GM18867 (cell line): ENCODE measurements around the gene TAS2R41.
"Not testable (repeated sequence)": the region's sequence is repeated elsewhere in the genome, so short reads cannot be mapped to it uniquely, and the experiment has no call there.

ENCODE experiments used
- ATAC-seq: cut with Tn5 transposase; IDR thresholded peaks from one replicate; pipeline ENCODE4 v1.9.1; 2021; ENCODE audit warnings: mild to moderate bottlenecking, moderate library complexity; ENCODE audit not compliant: unreplicated experiment

TAS2R41 gene

DNA sequence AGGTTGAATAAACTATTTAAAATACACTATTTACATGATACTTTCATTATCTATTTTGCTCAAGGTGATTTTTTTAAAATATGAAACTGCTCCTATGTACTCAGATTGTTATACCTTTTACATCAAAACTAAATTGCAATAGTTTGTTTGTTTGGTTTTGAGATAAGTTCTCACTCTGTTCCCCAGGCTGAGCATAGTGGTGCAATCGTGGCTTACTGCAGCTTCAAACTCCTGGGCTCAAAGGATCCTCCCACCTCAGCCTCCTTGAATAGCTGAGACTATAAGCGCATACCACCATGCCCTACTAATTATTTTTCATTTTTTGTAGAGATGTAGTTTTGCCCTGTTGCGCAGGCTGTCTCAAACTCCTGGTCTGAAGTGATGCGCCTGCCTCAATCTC is 21.7 kb upstream of the TAS2R41 start:
- ATAC-seq, result no peak

DNA sequence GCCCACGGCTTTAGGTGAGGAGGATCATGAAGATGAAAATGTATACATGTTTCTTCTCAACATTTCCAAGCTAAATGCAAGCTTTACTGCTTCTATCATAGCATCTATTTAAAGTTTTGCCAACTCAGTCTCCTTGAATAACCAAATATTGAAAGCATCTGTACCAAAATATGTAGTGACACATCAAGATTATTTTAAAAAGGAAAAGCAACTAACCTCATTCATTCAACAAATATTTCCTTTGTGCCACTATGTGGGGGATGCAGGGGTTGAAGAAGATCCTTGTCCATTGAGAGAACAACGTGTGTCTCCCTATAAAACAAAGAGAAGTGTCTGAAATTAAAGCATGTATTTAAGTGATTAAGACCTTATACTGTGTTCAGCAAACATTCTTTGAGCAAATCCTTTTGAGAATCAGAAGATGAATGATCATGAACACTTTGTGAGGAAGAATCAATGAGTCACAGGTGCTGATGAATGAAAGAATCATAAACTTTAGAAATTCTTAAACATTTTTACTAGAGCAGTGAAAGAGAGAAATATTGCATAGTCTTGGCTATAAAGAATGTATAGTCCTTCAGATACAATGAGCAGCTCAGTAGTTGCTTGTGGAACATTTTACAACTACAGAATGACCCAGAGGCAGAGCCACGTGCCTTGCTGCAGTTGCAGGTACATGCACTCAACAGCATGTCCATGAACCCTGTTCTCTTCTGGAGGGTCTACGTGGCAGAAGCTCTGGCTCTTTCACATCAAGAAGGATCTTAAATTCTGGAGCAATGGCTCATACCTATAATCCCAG is 20.5 kb upstream of the TAS2R41 start:
- ATAC-seq, result no peak

DNA sequence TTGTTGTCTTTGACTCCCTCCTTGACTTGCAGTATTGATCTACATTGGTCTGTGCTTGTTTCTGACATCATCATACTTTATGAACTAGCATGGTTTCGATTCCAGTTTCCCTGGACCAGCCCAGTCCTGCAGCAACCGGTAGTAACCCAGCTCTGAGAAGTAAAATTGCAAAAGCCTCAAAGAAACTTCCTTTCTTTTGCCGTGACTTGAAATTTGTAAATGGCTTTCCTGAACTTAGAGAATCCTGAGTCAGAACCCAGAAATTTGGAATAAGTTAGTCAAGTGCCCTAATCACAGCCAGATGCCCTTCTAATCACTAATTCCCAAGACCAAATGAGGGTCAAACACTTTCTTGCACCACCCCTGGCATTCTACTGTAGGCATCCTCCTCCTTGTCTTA is 19.4 kb upstream of the TAS2R41 start:
- ATAC-seq, result peak; percentile 92

DNA sequence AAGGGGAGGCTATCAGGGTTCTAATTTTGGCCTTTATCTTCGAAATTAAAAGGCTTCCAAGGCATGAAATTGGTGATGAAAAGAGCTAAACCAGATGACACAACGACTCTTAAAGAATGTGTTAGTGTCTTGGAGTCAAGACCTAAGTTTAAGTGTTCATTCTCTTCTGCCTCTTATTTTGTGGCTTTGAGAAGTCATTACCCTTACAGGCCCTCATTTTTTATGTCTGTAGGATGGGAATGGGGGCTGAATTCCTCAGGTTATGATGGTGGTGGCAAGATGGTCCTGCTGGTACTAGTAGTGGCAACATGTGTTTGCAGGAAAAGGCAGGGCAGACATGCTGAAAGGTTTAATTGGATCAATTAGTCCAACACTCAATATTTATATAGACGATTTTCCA is 19.0 kb upstream of the TAS2R41 start:
- no peak for ATAC-seq

DNA sequence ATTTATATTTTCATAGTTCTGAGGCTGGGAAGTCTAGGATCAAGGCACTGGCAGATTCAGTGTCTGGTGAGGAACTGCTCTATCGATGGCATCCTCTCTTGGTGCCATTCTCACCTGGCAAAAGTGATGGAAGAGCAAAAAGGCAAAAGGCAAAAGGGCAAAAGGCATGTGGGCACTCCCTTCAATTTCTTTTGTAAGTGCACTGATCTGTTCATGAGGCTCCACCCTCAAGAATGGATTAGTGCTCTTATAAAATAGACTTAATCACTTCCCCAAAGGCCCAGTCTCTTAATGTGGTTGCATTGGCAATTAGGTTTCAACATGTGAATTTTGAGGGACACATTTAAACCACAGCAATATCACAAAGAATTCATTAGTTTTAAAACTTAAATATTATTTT is 18.3 kb upstream of the TAS2R41 start:
- no peak for ATAC-seq

DNA sequence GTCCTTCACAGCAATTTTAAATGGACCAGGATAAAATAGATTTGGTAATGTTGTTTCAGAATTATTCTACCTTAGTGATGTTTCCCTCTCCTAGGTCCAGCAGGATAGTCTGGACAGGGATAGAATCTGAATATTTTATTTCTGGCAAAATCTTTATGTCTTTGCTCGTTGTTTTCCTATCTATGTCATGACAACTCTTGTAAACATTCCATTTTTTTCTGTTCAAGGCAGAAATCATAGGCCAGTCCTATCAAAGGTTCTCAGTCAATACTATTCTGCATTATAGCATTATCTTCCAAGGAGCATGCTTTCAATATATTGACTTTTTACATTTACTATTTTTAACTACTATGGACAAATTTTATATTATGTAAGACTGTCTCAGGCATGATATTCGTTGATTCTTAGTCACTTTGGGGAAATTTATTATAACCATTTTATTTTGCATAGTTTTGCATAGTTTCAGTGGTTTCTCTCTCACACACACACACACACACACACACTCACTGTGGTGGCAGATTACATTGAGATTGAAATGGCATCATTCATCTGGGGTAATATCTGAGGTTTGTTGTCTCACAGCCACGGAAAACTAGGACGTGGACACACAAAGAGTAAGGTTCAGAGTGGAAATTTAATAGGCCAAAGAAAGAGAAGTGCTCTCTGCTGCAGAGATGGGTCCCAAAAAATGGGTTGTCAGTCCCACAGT is 17.2 kb upstream of the TAS2R41 start:
- ATAC-seq, result no peak

DNA sequence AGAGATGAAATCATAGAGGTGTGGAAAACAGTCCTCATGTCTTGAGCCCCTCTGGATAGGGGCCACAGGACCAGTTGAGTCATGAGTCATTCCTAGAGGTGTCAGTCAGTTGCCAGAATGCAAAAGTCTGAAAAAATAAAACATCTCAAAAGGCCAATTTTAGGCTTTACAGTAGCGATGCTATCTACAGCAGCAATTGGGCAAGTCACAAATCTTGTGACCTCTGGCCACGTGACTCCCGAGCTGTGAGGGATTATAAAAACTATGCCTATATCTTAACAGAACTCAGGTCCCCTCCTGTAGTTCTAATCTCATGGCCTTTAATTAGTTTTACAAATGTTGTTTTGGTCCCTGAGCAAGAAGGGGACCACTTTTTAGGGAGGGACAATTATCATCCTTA is 15.6 kb upstream of the TAS2R41 start:
- no peak for ATAC-seq

DNA sequence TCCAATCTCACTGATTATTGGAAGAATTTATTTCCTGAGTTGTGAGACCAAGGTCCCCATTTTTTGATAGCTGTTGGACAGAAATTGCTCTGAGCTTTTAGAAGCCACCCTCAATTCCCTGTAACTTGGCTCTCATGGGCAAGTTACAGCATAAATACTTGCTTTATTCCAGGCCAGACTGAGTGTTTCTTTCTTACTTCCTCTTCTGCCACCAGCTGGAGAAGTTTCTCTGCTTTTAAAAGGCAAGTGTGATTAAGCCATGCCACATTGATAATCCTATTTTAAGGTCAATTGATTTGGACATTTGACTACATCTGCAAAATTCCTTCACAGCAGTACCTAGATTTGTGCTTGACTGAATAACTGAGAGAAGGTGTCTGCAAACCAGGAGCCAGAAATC is 14.1 kb upstream of the TAS2R41 start:
- no peak for ATAC-seq

DNA sequence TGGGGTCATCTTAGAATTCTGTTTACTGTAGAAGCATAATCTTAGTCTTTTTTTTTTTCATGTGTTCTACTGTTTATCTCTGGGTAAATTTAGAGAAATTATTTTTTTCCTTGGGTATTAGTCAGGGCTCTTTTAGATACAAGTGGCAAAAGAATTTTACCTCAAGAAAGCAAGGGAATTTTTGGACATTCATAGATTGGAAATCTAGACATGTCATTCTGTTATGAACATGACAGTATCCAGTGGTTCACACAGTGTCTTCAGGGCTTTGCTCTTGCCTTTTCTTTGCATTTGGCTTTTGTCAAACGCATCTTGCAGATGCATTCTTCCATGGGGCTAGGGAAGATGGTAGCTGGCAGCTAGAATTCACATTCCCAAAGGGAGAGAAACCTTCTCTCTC is 13.7 kb upstream of the TAS2R41 start:
- ATAC-seq, result no peak

DNA sequence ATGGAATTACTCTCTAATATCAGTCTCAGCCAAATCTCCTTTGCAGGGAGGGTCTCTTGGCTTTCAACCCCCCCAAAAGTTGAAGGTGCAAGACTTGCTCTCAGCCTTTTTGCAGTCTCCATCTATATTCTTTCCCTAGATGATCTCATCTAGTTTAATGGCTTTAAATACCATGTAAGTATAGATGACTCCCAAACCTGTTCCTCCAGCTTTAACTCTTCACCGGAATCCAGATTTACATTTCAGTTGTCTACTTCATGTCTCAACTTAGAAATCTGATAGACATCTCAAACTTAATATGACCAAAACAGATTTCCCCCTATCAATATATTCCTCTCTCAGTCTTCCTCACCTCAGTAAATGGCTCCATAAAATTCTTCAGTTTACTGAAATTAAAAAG is 9.9 kb upstream of the TAS2R41 start:
- no peak for ATAC-seq

DNA sequence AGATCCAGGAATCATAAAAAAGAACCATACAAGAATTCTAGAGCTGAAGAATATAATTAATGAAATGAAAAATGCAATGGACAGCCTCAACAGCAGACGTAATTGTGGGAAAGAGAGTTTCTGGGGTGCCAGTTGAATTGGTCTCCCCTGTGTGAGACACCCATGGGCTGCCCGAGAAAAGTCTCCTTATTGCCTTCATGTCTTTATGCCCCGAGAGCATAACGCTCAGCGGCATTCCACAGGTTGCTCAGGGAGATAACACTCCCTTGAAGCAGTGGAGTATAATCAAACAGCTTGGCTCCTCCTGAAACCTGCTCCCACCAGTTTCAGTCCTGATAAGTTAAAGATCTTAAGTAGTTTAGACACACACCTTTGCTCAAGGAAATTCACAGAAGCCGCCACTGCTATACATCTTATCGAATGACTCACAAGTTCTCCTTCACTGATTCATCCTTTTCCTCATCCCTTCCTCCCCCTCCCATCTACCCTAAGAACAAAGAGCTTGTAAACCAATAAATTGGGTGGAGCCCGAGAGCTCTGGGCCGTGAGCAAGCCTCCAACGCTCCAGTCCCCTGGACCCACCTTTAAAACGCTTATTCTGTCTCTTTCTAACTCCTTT is 5.5 kb upstream of the TAS2R41 start:
- not testable (repeated sequence) for ATAC-seq

DNA sequence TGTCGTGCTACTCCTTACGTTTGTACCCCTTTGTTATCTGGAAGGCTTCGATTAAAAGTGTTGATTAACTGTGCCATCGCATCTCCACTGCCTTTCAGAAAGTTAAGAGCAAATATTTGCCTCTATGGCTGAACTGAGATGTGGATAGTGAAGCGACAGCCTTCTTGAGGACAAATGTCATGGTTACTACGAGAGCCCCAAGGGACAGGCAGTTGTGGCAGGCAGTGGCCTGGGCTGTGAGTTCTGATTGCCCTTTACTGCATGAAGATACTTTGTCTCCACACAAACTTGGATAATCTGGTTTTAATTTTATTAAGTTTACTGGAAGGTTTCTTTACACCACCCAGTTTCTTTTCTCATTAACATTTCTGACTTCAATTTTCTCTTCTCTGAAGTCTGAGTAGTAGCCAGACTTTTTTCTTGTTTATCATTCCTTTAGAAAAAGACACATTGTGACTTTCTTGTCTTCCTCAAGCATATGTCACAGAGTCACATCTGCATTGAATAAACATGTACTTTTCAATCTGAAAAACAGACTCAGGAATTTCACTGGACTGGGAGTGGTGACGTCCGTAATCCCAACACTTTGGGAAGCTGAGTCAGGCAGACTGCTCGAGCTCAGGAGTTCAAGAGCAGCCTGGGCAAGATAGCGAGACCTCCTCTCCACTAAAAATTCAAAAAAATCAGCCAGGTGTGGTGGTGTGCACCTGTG is 1.5 kb downstream of the TAS2R41 start:
- ATAC-seq, result no peak

DNA sequence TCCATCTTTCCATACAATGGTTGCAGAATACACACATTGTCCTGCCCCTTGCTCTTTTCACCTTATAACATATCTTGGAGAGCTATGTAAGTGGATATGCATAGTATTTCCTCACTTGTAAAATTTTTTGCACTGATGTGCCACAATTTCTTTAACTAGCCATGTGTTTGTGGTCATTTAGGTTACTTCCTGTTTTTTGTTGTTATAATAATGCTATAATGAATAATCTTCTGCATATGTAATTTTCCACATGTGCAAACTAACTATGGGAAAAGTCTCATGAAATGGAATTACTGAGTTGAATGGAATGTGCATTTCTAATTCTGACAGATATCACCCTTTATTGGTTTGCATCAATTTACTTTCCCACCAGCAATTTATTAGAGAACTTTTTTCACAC is 2.8 kb downstream of the TAS2R41 start:
- peak; percentile 77 for ATAC-seq

DNA sequence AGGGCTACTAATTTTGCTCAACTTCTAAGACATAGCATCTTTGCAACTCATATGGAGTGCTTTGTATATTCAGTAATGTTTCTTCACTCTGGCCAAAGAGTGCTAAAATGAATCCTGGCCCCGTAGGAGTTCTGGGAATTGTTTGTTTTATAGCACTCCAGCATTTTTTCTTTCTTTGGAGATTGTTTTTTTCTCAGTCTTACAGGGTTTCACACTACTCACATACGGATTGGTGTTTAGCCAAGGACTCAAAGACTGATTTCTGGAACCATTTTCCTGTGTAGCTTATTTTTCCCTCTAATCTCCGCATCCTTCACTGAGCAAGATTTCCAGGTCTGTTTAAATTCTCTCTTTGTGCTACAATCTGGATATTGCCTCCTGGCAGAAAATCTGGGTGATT is 6.4 kb downstream of the TAS2R41 start:
- ATAC-seq, result no peak

DNA sequence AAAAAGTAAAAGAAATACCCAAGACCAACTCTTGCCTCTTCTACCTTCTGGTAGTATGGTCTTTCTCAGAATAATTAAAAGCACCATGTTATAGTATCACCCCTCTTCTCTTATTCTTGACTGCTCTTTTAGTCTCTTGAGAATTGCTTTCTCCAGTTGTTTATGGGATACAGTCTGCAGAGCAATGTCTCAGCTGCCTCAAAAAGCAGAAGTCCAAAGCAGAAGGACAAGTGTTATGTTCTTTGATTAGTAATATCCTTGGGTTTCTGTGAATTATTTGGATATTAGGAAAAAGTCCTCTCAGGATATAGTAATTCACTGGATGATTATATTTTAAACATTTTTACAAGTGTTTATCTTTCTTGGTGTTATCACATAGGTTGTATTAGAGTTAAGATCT is 7.4 kb downstream of the TAS2R41 start:
- ATAC-seq, result no peak

DNA sequence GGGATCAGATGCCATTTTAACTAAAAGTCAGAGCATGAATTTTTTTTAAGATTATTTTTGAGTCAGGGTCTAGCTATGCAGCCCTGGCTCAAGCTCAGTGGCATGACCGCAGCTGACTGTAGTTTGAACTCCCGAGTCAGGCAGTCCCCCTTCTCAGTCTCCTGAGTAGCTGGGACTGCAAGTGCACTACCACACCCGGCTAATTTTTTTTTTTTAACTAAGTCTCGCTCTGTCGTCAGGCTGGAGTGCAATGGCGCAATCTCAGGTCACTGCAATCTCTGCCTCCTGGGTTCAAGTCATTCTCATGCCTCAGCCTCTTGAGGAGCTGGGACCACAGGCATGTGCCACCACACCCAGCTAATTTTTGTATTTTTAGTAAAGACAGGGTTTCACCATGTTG is 7.8 kb downstream of the TAS2R41 start:
- no peak for ATAC-seq

DNA sequence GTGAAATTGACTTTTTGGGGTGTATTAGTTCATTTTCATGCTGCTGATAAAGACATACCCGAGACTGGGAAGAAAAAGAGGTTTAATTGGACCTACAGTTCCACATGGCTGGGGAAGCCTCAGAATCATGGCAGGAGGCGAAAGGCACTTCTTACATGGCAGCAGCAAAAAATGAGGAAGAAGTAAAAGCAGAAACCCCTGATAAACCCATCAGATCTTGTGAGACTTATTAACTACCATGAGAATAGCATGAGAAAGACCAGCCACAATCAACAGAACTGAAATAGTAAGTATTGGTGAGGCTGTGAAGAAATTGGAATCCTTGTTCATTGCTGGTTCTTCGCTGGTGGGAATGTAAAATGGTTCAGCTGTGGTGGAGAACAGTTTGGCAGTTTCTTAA is 8.6 kb downstream of the TAS2R41 start:
- not testable (repeated sequence) for ATAC-seq

DNA sequence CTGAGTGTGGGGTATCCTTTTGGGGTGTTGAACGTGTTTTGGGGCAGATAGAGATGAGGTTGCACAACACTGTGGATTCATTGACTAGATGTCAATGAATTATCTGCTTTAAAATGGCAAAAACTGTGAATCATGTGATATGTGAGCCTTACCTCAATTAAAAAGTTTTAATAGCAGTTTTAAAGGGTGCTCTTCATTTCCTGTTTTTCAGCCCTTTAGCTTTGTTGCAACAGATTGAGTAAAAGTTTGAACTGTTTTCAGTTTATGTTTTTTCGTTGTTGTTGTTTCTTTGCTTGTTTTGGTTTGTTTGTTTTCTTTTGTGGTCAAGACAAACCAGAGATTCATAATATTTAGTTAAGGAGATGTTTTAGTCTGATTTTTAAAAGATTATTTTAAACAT is 9.4 kb downstream of the TAS2R41 start:
- no peak for ATAC-seq

DNA sequence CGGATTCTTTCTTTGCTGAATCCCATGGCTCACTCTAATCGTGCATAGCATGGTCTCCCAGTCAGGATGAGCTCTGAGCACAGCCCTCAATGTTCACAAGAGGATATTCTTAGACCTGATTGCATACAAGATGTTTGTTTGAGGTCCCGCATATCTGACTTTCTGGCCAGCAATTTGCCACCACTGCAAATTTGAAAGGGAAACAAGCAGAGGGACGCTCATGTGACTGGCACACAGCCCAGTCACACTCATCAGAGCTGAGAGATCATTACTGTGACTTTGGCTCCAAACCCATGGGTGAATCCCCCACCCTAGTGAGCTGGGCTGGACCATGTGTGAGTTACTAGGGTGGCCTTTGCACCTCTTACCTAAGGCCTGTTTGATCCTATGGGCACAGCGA is 9.9 kb downstream of the TAS2R41 start:
- ATAC-seq, result peak; percentile 81

DNA sequence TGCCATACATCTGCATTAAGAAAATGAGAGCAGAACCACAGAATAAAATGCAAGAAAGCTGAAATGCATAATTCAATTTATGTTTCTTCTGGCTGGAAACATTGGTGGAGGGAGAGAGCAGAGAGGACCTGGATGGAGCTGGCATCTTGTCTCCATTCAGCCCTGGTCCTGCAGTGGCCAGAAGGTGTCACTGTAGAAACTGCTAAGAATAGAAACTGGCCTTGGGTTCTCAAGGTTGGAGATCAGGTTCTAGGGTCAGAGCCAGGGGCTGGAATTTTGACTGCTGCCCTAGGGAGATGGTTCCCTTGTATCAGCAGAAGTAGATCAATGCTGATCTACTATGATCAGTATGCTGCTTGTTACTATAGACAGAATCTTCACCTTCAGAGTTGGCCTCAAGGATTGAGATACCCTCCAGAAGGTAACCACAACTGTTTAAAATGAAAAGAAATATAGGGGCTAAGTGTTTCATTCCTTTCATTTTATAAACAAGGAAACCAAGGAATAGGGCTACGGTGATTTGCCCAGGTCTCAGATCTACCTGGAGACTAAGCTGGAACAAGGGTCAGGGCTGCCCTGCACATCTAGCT is 13.1 kb downstream of the TAS2R41 start:
- ATAC-seq, result no peak

DNA sequence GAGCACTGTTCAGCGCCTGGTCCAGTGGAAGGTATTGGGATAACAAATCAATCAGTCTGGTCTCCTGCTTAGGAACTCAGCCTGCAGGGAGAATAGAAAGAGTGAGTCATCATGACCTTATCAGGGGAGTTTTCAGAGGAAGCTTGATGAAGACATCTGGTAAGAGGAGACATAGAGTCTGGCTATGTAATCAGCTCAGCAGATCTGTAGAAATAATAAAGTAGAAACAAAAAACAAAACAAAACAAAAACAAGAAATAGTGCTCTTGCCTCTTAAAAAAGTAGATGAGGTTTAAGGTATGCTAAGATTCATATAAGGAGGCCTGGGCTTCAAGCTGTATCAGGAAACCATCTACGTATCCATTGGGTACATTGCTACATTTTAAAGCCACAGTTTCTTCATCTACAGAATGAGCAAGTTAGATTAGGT is 14.4 kb downstream of the TAS2R41 start:
- no peak for ATAC-seq
